Measurements from ENCODE around the gene GDPD4. TPM values are rescaled to one million over a fixed set of nuclear protein-coding genes. Genes with fewer than 3 reads are reported as not detected.

Gene GDPD4
- total RNA-seq, 1 donor from 2014 or later: not detected

DNA sequence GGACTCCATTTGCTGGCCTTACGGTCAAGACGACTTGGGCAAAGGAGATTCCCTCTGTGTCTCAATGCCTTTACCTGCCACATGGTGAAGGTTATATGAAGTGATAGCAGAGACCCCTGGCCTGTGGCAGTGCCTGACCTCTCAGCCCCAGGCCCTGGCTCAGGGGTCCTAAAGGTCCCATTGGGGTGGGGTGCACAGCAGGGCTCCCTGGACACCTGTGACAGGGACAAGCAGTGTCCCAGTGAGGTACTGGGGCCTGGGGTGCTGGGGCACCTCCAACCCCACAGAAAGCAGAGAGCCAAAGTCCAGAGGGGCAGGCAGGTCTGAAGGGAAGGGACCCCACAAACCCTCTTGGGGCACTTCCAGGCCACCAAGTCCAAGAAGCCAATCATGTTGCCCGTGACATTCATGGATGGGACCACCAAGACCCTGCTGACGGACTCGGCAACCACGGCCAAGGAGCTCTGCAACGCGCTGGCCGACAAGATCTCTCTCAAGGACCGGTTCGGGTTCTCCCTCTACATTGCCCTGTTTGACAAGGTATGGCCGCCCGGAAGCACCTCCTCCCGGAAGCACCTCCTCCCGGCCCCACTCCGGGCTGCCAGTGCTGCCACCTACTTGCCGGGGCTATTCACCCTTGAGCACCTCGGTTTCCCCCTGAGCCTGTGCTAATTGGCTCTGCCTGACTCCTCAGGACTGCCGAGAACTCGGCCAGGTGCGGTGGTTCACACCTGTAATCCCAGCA lies 111.0 kb downstream of the GDPD4 start:
- H3K9me3 ChIP-seq: no peaks in the 10 kb centered on the region
- DNase-seq (ENCODE audit: low spot score in 2 of 2): no peak
- H3K4me1 ChIP-seq: no peaks in the 10 kb centered on the region
- H3K27ac ChIP-seq: no peak overlapping the region
- intact Hi-C loops (cut with DNase I): no loop called here
- TF ChIP-seq, protein P1, sequence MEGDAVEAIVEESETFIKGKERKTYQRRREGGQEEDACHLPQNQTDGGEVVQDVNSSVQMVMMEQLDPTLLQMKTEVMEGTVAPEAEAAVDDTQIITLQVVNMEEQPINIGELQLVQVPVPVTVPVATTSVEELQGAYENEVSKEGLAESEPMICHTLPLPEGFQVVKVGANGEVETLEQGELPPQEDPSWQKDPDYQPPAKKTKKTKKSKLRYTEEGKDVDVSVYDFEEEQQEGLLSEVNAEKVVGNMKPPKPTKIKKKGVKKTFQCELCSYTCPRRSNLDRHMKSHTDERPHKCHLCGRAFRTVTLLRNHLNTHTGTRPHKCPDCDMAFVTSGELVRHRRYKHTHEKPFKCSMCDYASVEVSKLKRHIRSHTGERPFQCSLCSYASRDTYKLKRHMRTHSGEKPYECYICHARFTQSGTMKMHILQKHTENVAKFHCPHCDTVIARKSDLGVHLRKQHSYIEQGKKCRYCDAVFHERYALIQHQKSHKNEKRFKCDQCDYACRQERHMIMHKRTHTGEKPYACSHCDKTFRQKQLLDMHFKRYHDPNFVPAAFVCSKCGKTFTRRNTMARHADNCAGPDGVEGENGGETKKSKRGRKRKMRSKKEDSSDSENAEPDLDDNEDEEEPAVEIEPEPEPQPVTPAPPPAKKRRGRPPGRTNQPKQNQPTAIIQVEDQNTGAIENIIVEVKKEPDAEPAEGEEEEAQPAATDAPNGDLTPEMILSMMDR (IDR thresholded peaks at IDR 0.05): no peak
- no peak overlapping the region for H3K4me3 ChIP-seq
- no peaks in the 10 kb centered on the region for H3K36me3 ChIP-seq
- no peaks in the 10 kb centered on the region for H3K27me3 ChIP-seq

DNA sequence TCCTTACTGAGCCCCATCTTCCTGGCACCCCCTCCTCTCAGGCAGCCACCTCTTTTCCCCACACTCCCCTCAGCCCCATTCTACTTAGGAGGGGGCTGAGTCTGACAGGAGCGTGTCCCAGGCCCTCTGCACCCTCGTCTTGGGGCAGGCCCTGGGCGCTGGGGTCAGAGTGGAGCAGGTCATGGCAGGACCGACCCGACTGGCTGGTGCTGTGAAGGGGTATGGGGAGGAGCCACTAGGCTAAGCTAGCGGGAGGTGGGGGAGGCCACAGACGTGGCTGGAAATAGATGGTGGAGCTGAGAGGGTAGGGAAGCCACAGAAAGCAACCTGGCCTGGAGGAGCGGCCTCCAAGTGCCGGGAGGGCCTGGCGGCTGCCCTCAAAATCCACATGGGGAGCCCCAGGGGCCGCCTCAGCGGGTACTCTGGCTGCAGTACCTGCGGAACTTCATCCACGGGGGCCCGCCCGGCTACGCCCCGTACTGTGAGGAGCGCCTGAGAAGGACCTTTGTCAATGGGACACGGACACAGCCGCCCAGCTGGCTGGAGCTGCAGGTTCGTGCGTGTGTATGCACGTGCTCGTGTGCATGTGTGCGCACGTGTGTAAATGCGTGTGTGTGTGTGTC lies 111.8 kb downstream of the GDPD4 start:
- Histone ChIP-seq H3K27me3 (no peaks in the 10 kb centered on the region), H3K27ac (no peak overlapping the region), H3K9me3 (no peaks in the 10 kb centered on the region), H3K4me3 (no peak overlapping the region), H3K4me1 (no peaks in the 10 kb centered on the region), H3K36me3 (no peaks in the 10 kb centered on the region)
- TF ChIP-seq, protein P1 (IDR thresholded peaks at IDR 0.05): no peak
- no peak for DNase-seq (ENCODE audit: low spot score in 2 of 2)
- intact Hi-C loops (cut with DNase I): no loop called here

DNA sequence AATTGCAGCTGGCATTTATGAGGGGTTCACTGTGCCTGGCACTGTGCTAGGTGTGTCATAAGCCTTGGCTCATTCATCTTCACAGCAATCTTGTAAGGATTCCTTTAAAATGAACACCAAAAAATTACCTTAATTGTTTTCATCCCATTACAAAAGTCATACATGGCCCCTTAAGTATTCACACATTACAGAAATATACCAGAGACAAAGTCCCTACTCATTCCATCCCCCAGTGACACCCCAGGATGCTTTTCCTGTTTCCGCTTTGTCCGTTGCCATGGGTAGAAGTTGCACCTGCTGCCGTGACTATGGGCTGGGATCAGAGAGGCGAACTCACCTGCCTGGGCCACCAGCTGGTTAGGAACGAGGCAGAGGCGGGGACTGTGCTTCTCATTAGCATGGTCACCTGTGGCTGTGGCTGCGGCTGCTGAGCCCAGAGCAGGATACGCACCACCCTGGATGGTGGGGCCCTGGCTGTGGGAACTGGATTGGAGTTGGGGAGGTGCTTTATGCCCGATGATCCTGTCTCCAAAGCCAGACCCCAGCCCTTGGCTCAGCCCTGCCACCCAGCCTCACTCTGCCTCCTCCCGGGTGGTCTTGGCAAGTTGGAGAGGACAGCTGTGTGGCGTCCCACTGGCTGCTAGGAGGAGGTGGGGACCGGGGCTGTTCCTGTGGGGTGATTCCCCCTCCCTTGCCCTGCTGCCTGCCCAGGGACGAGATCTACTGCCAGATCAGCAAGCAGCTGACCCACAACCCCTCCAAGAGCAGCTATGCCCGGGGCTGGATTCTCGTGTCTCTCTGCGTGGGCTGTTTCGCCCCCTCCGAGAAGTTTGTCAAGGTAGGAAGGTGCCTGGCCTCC lies 112.6 kb downstream of the GDPD4 start:
- Histone ChIP-seq H3K4me1 (no peaks in the 10 kb centered on the region), H3K4me3 (no peak overlapping the region), H3K27ac (no peak overlapping the region), H3K36me3 (no peaks in the 10 kb centered on the region), H3K9me3 (no peaks in the 10 kb centered on the region), H3K27me3 (no peaks in the 10 kb centered on the region)
- intact Hi-C loops (cut with DNase I): loop anchor here (1.0 kb wide), 2 partner anchors 62 to 142 kb away; no protein-coding TSS in a partner anchor
- TF ChIP-seq, protein P1 (IDR thresholded peaks at IDR 0.05): no peak
- DNase-seq (ENCODE audit: low spot score in 2 of 2): no peak

DNA sequence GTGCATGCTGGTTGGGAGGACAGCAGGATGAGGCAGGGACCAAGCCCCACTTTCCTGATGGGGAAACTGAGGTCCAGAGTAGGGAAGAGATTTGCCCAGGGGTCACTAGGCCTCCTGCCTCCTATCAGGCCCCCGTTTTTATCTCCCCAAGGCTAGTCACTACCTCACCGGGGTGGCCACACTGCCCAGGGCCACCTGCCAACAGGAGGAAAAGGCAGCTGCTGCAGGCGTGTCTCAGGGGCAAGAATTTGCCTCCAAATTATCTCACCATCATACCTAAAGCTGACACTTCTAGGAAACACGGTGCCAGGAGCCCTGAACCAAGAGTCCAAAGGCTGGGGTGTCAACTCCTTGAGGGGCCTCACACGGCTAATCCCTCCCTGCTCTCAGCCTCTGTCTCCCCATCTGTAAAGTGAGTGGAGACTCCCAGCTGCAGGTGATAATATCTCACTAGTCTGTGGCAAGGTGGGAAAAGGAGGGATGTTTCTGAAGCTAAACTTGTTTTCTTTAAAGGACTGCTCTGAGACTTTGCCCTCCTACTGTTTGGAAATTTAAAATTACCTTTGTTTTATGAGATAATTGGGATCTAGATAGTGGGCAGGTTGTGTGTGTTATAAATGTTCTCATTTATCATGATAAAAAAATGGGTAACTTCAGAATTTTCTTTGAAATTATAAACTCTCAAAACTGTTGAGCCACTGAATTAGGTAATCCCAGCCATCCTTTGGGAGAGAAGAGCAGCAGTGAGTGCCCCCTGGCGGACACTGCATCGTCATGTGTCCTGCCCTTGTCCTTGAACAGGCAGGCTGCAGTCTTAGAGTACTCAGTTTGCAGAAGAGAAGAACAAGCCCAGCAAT lies 113.5 kb downstream of the GDPD4 start:
- Histone ChIP-seq H3K9me3 (no peaks in the 10 kb centered on the region), H3K36me3 (no peaks in the 10 kb centered on the region), H3K4me1 (no peaks in the 10 kb centered on the region), H3K27ac (no peak overlapping the region), H3K4me3 (no peak overlapping the region), H3K27me3 (no peaks in the 10 kb centered on the region)
- TF ChIP-seq, protein P1 (IDR thresholded peaks at IDR 0.05): peak; percentile 79 to 91 (median 81)
- intact Hi-C loops (cut with DNase I): loop anchor here (1.0 kb wide), 2 partner anchors 61 to 141 kb away; no protein-coding TSS in a partner anchor
- peak in 1 of 2 donors; percentile 83 for DNase-seq (ENCODE audit: low spot score in 2 of 2)

Data from ascending aorta (tissue), 2 donors.